Epithelial cell of prostate (primary cell): Measurements from ENCODE around the gene KIFAP3.
A peak's percentile ranks its signal among the peaks of the same experiment; 100 is the strongest.
"Not testable (repeated sequence)": the region's sequence is repeated elsewhere in the genome, so short reads cannot be mapped to it uniquely, and the experiment has no call there.

Experiments
- DNase-seq: peaks from one replicate; pipeline ENCODE4 v3.0.0-alpha.2; 2011; ENCODE audit warnings: low read depth, low spot score
- H3K27ac ChIP-seq: fragments of 450-650 bp; 2 replicates; pipeline ENCODE4 v1.5.1; 2017; ENCODE audit warnings: mild to moderate bottlenecking

The KIFAP3 gene

DNA sequence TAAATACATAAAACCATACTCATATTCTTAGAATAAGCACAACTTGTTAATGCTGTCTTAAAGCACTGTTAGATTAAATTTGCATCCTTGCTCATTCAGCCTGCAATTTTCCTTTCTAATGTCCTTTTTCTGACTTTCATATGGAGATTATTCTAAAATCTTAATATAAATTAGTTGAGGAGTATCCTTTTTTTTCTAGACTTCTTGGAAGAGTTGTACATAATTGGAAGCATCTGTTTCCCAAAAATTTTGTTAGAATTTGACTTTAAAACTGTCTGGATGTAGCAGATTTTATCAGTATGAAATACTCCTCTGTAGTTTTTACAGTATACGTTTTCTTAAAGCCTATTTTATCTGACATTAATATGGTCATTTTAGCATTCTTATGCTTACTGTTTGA is 9.7 kb downstream of the KIFAP3 start:
- DNase-seq = no peak

DNA sequence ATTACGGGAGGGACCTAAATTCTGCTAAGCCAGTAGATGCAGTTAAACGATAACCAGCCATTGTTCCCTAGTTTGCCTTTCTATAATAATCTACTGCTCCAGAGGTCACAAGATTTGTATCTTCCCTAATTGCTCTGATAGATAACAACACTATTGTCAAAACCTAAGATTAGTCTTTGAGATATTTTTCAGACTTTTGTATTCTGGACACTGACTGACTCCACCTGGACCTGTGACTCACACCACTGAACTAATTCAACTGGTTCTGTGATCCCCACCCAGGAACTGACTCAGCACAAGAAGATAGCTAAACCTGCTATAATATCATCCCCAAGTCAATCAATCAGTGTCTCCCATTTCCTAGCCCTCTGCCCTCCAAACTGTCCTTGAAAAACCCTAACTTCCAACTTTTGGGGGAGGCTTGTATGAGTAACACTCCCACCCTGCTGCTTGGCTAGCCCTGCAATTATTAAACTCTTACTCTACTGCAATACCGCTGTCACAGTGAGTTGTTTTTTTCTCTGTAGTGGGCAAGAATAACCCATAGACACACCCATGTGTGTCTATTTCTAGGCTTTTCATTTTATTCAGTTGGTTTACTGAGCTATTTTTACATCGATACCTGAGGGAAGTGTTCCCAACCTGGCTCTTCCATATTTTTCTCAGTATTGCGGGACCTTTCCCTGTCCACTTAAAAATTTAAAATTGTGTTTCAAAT is 11.2 kb downstream of the KIFAP3 start:
- peak overlapping the region; percentile 91 for H3K27ac ChIP-seq
- peak; percentile 60 for DNase-seq

More for the DNA sequence above, 9.7 kb downstream of the KIFAP3 start:
- H3K27ac ChIP-seq = peak overlapping the region; percentile 91

- not testable (repeated sequence) for DNase-seq, H3K27ac ChIP-seq
These were observed 12.8 kb downstream of the KIFAP3 start for GRCh38 chr1:170061676-170062075.

DNA sequence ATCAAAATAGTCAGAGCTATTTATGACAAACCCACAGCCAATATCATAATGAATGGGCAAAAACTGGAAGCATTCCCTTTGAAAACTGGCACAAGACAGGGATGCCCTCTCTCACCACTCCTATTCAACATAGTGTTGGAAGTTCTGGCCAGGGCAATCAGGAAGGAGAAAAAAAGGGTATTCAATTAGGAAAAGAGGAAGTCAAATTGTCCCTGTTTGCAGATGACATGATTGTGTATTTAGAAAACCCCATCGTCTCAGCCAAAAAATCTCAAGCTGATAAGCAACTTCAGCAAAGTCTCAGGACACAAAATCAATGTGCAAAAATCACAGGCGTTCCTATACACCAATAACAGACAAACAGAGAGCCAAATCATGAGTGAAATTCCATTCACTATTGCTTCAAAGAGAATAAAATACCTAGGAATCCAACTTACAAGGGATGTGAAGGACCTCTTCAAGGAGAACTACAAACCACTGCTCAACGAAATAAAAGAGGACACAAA is 14.4 kb downstream of the KIFAP3 start:
- H3K27ac ChIP-seq, DNase-seq: not testable (repeated sequence)

DNA sequence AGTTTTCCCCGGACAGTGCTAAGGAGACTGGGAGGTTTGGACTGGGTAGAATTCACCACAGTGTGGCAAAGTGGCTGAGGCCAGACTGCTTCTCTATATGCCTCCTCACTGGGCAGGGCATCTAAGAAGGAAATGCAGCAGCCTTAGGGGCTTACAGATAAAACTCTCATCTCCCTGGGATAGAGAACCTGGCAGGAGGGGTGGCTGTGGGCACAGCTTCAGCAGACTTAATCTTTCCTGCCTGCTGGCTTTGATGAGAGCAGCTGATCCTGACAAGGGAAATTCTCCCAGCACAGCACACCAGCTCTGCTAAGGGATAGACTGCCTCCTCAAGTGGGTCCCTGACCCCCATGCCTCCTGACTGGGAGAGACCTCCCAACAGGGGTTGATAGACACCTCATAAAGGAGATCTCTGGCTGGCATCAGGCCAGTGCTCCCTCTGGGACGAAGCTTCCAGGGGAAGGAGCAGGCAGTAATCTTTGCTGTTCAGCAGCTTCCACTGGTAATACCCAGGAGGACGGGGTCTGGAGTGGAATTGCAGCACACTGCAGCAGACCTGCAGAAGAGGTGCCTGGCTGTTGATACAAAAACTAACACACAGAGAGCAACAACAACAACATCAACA is 25.2 kb downstream of the KIFAP3 start:
- no peak overlapping the region for H3K27ac ChIP-seq

GRCh38 chr1:170048515-170048914 is 26.0 kb downstream of the KIFAP3 start:
- no peak for DNase-seq
- H3K27ac ChIP-seq = no peak overlapping the region

More for the DNA sequence above, 25.2 kb downstream of the KIFAP3 start:
- DNase-seq = no peak

GRCh38 chr1:170044187-170044586 is 30.3 kb downstream of the KIFAP3 start:
- DNase-seq = no peak
- H3K27ac ChIP-seq = no peak overlapping the region

DNA sequence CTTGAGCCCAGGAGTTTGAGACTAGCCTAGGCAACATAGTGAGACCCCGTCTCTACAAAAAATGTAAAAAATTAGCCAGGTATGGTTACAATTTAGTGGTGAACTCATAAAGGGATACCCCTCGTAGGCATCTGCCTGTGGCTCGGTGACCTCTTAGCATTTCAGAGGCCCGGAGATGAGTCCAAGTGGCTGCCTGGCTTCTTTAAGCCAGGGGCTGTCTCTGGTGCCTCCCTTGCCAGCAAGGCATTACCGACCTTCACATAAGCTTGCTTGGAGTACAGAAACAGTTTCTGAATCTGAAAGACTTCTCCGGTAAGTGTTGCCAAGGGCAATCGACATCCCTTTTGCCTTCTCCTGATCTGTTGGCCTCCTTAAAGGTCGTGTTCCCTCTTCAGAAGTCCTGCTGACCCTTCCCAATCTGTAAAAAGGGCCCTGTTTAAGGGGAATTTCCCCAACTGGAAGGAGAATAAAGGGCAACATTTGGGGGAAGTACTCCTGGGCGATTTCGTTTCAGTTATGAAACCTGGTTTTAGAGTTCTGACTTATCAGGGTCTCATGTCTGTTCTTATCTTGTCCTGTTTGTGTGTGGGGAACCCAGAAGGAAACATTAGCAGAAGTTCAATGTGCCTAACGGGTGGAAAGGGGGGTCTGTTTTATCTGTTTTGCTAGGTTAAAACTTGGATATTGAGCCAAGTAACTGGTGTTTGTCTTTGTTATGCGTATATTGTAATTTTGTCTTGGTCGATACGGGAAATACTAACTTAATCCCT is 32.9 kb downstream of the KIFAP3 start:
- H3K27ac ChIP-seq = no peak overlapping the region
- no peak for DNase-seq

GRCh38 chr1:170032531-170033280 is 41.8 kb downstream of the KIFAP3 start:
- DNase-seq = no peak
- no peak overlapping the region for H3K27ac ChIP-seq

- no peak overlapping the region for H3K27ac ChIP-seq
- no peak for DNase-seq
These were observed 44.3 kb downstream of the KIFAP3 start for GRCh38 chr1:170030212-170030611.

DNA sequence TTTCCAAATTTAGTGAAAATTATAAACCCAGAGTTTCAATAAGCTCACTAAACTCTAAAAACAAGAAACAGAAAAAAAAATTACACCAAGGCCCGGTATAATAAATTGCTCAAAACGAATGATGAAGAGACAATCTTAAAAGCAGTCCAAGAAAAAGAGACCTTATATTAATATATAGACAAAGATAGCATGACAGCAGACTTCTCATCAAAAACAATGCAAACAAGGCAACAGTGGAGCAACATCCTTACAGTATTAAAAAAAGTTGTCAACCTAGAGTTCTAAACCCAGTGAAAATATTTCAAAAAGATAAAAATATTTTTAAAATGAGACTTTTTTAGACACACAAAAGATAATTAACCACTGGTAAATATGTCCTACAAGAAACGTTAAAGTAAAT is 46.7 kb downstream of the KIFAP3 start:
- DNase-seq = no peak

DNA sequence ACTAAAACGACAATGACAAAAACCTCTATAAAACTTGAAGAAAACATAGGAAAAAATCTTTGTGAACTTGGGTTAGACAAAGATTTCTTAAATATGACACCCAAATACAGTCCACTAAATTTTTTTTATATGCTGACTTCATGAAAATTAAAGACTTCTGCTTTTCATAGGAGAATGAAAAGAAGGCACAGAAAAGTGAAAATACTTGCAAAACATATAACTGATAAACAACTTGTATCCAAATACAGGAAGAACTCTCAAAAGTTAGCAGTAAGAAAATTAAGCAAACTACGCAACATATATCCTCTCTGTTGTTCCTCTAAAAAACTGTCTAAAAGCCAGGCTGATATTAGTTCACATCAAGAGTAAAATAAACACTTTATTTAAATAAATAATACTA is 53.6 kb downstream of the KIFAP3 start:
- H3K27ac ChIP-seq = no peak overlapping the region
- DNase-seq = no peak

More for the DNA sequence above, 46.7 kb downstream of the KIFAP3 start:
- no peak overlapping the region for H3K27ac ChIP-seq

DNA sequence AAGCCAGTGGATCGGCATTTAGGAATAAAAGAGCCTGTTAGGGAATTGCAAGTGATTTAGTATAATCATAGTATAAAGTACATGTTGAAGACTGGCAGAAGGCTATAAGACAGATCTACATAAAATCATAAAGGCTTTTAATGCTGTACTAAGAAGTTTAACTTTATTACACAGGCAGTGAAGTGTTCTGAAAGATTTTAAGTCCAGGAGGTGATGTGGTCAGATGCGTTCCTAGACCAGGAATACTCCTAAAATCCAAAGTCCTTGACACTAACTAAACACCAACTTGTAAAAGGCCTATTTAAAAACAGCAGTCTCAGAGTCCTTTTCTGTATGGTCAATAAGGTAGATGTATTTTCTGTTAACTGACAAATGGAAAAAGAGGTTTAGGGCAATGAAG is 57.0 kb downstream of the KIFAP3 start:
- DNase-seq = no peak
- H3K27ac ChIP-seq = no peak overlapping the region

GRCh38 chr1:170012920-170013319 is 61.6 kb downstream of the KIFAP3 start:
- no peak for DNase-seq

DNA sequence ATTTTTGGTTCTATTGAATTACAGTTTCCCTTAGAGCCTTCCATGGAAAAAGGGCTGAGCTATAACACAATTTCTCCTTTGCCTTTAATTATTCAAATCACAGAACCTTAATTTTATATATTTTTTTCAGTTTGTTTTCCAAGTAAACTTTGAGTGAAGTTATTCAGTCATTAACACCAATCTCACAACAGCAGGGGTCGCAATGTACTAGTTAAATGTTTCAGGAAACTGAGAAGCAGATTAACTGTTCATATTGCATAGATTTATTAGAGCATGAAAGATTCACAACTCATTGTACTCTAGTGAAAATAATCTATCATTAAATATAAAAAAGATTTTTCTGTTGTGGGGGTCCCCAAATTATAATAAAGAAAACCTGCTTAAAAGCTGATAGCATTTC is 64.1 kb downstream of the KIFAP3 start:
- DNase-seq = no peak
- H3K27ac ChIP-seq = no peak overlapping the region

More at GRCh38 chr1:170012920-170013319, 61.6 kb downstream of the KIFAP3 start:
- no peak overlapping the region for H3K27ac ChIP-seq

- no peak for DNase-seq
- no peak overlapping the region for H3K27ac ChIP-seq
These were observed 64.9 kb downstream of the KIFAP3 start for GRCh38 chr1:170009551-170009950.

GRCh38 chr1:170008745-170009144 is 65.8 kb downstream of the KIFAP3 start:
- not testable (repeated sequence) for DNase-seq, H3K27ac ChIP-seq

- DNase-seq, H3K27ac ChIP-seq: not testable (repeated sequence)
These were observed 71.1 kb downstream of the KIFAP3 start for GRCh38 chr1:170003270-170003835.

DNA sequence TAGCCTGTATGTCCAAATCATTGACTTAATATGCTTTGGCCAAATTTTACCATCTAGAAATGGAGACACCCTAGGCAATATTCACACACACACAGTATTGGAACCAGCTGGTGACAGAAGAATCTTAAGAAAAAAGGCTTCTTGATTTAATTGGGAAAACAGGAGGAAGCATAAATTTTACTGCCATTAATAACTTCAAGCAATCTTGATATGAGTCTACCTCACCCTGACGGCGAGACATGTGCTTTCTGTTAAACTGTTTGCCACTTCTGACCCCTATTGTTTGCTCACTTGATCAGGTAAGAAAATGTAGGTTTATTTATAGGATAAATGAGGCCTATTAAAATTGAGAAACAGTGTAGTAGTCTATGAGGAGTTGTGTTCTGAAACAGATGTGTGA is 73.2 kb downstream of the KIFAP3 start:
- H3K27ac ChIP-seq = no peak overlapping the region

DNA sequence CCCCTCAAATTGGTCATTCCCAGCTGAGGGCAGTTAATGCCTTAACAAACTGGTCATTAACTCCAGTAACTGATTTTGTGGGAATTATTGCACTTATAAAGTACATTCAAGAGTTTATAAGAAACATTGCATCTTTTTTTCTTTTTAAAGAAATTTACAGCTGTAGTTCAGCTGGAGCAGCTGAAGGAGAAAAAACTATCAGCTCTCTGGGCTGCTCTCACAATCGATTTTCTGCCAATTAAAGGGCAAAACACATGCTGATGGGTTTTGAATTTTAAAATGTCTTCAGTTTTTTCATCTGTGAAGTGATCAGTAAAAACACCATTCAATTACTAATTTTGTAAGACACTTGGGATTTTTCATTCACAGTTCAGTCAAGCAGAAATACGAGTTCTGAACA is 74.7 kb downstream of the KIFAP3 start:
- H3K27ac ChIP-seq = peak overlapping the region; percentile 34
- DNase-seq = no peak

More for the DNA sequence above, 73.2 kb downstream of the KIFAP3 start:
- no peak for DNase-seq
